Fibroblast of skin of abdomen (primary cell): ENCODE data around the gene SDR39U1.

Experiments used
- DNase-seq: peaks from one replicate; pipeline ENCODE4 v3.0.0-alpha.2; 2013

Gene SDR39U1

GRCh38 chr14:24408764-24409163 lies 33.8 kb downstream of the SDR39U1 start:
- DNase-seq, result no peak

GRCh38 chr14:24407608-24408325 lies 34.8 kb downstream of the SDR39U1 start:
- no peak for DNase-seq

GRCh38 chr14:24406416-24406815 lies 36.2 kb downstream of the SDR39U1 start:
- no peak for DNase-seq

- DNase-seq, result no peak
These were observed 37.8 kb downstream of the SDR39U1 start for GRCh38 chr14:24404814-24405213.

- peak; percentile 33 for DNase-seq
These were observed 39.1 kb downstream of the SDR39U1 start for GRCh38 chr14:24403294-24403998.

- no peak for DNase-seq
These were observed 40.5 kb downstream of the SDR39U1 start for GRCh38 chr14:24401810-24402702.

GRCh38 chr14:24399999-24400718 lies 42.4 kb downstream of the SDR39U1 start:
- DNase-seq, result no peak

- DNase-seq, result no peak
These were observed 43.1 kb downstream of the SDR39U1 start for GRCh38 chr14:24399447-24399822.

GRCh38 chr14:24398653-24399446 lies 43.7 kb downstream of the SDR39U1 start, which contains the start of gene NYNRIN:
Gene NYNRIN (plus strand): TSS chr14:24399003. CDS start chr14:24399247, 244 bp downstream.
- DNase-seq, result peak; percentile 49

GRCh38 chr14:24398293-24398652 lies 44.3 kb downstream of the SDR39U1 start:
- DNase-seq, result peak; percentile 40

- DNase-seq, result no peak
These were observed 44.8 kb downstream of the SDR39U1 start for GRCh38 chr14:24397639-24398292.

GRCh38 chr14:24395609-24396582 lies 46.7 kb downstream of the SDR39U1 start:
- DNase-seq, result no peak

GRCh38 chr14:24394275-24394674 lies 48.3 kb downstream of the SDR39U1 start:
- DNase-seq, result no peak

GRCh38 chr14:24392325-24393091 lies 50.1 kb downstream of the SDR39U1 start:
- DNase-seq, result peak; percentile 64

- no peak for DNase-seq
These were observed 51.7 kb downstream of the SDR39U1 start for GRCh38 chr14:24390701-24391468.
